Chondrocyte (in vitro differentiated cells): ENCODE measurements around the gene COBLL1. TPM values are rescaled to one million over a fixed set of nuclear protein-coding genes. Genes with fewer than 3 reads are reported as not detected.

ENCODE experiments used
- DNase-seq: peaks from one replicate; pipeline ENCODE4 v3.0.0; 2021; ENCODE audit warnings: mixed read lengths, low spot score
- H3K27ac Mint-ChIP-seq: one replicate; pipeline ENCODE4 v1.8.0; 2021; ENCODE audit warnings: mild to moderate bottlenecking, moderate library complexity, mixed read lengths; ENCODE audit not compliant: unreplicated experiment
- H3K27me3 Mint-ChIP-seq: 2 replicates; pipeline ENCODE4 v1.8.0; 2021; ENCODE audit warnings: low read depth, mixed read lengths
- H3K36me3 Mint-ChIP-seq: 2 replicates; pipeline ENCODE4 v1.8.0; 2021; ENCODE audit warnings: low read depth, mixed read lengths
- H3K4me1 Mint-ChIP-seq: 2 replicates; pipeline ENCODE4 v1.8.0; 2021; ENCODE audit warnings: low read depth, mild to moderate bottlenecking, mixed read lengths
- H3K4me3 Mint-ChIP-seq: one replicate; pipeline ENCODE4 v1.8.0; 2021; ENCODE audit warnings: mild to moderate bottlenecking, moderate library complexity, mixed read lengths; ENCODE audit not compliant: unreplicated experiment
- H3K9me3 Mint-ChIP-seq: 2 replicates; pipeline ENCODE4 v1.8.0; 2021; ENCODE audit warnings: low read depth, mixed read lengths
- CTCF ChIP-seq: fragments of 200-600 bp; sonication (generic); IDR thresholded peaks from 2 replicates; pipeline ENCODE4 v1.5.0; 2021; ENCODE audit warnings: antibody characterized with exemption, mild to moderate bottlenecking, moderate library complexity
- total RNA-seq: library from RNA; stranded (reverse); gene quantifications from 3 replicates; pipeline ENCODE4 v1.2.1, GENCODE V29; 2021

Gene COBLL1
- total RNA-seq, 1 donor from 2014 or later: 43.7 TPM

- no peak for DNase-seq
- no peak for TF ChIP-seq CTCF
- peaks cover 2% of the 10 kb centered on the region for H3K36me3 Mint-ChIP-seq
- H3K27ac Mint-ChIP-seq: no peak overlapping the region
- H3K9me3 Mint-ChIP-seq: no peaks in the 10 kb centered on the region
- H3K4me3 Mint-ChIP-seq: no peak overlapping the region
- H3K4me1 Mint-ChIP-seq: peaks cover 70% of the 10 kb centered on the region
- H3K27me3 Mint-ChIP-seq: no peaks in the 10 kb centered on the region
These were observed 98.8 kb downstream of the COBLL1 start for GRCh38 chr2:164742738-164743317.

DNA sequence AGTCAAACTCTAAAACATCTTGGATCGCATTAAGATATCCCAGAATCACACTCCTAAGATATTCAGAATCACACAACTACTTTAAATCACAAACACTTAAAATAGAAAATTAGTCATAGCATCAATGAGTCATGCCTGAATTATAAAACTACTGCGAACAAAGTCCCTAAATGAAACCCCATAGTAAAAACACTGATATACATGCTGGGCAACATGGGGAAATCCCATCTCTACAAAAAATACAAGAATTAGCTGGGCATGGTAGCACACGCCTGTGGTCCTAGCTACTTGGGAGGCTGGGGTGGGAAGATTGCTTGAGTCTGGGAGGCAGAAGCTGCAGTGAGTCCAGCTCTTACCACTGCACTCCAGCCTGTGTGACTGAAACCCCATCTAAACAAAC is 101.7 kb downstream of the COBLL1 start:
- H3K27me3 Mint-ChIP-seq: no peaks in the 10 kb centered on the region
- H3K4me1 Mint-ChIP-seq: peaks cover 63% of the 10 kb centered on the region
- no peak for TF ChIP-seq CTCF
- H3K9me3 Mint-ChIP-seq: no peaks in the 10 kb centered on the region
- peak overlapping the region; percentile 74 for H3K27ac Mint-ChIP-seq
- H3K36me3 Mint-ChIP-seq: peaks cover 2% of the 10 kb centered on the region
- H3K4me3 Mint-ChIP-seq: no peak overlapping the region
- DNase-seq: no peak

DNA sequence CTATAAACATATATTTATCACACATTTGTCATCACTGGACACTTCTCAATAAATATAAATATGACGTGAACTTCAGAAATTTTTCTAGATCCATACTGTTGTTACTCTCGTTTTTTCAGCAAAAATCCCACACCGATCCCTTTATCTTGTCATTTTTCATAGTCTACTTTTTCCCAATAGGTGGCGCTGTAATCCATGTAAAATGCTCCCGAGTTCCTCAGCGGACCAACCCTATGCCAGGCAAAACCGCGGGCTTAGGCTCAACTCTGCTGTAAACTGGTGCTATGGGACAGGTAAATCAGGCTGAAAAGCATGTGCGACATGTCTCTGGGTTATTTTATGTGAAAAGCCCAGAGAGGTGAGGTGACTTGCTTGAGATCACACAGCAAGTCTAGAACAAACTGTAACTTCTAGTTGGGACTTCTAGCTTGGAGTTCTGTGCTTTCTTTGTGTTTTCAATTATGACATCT is 104.0 kb downstream of the COBLL1 start:
- no peak for DNase-seq
- peak; percentile 97 for TF ChIP-seq CTCF
- peaks cover 65% of the 10 kb centered on the region for H3K4me1 Mint-ChIP-seq

DNA sequence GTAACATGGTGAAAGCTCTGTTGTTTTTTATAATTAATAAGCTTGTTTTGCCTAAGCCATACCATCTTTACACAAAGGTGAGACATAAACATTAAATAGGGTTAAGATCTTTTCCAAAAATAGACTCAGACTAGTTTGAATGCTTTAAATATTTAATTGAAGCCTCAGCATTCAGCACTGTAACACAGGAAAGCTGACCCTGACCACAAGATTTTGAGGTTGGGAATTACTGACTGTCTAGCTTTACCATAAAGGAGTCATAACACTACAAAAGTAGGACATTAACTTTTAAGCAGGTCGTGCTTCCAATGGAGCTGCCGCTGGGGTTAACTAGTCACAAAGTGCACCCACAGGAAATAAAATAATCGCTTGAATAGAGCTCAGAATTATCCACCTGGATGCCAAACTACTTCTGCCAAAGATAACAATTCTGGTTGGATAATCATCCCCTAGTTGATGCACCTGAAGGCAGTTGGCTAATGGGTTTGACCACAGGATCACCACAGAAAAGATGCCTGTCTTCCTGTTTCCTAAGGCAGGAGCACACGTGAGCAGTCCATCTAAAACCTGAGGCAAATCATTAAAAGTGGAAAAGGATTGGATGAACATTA is 106.2 kb downstream of the COBLL1 start:
- Mint-ChIP-seq H3K36me3 (no peaks in the 10 kb centered on the region), H3K27ac (peak overlapping the region; percentile 8), H3K9me3 (no peaks in the 10 kb centered on the region), H3K4me3 (no peak overlapping the region), H3K27me3 (no peaks in the 10 kb centered on the region), H3K4me1 (peaks cover 63% of the 10 kb centered on the region)
- TF ChIP-seq CTCF: no peak
- DNase-seq: no peak

More for the DNA sequence above, 104.0 kb downstream of the COBLL1 start:
- Mint-ChIP-seq H3K36me3 (peaks cover 2% of the 10 kb centered on the region), H3K4me3 (no peak overlapping the region), H3K27ac (peak overlapping the region; percentile 54), H3K27me3 (no peaks in the 10 kb centered on the region), H3K9me3 (no peaks in the 10 kb centered on the region)

DNA sequence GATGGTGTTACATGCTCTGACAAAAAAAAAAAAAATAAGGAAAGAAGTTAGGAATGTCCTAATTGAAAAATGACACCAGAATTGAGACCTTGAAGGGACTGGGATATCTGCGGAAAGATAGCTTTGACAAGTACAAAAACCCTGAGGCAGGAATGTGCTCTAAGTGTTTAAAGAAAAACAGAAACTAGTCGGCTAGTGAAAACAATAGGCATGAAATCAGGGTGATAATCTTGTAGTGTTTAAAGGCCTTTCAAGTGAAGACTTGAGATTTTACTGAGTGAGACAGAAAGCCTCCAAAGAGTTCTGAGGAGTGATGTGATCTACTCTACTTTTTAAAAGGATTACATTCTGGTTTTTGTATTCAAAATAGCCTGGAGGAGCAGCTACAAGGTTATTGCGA is 107.4 kb downstream of the COBLL1 start:
- Mint-ChIP-seq H3K4me1 (peaks cover 51% of the 10 kb centered on the region), H3K4me3 (no peak overlapping the region)

More for the DNA sequence above, 107.4 kb downstream of the COBLL1 start:
- Mint-ChIP-seq H3K36me3 (no peaks in the 10 kb centered on the region), H3K27me3 (no peaks in the 10 kb centered on the region), H3K9me3 (no peaks in the 10 kb centered on the region), H3K27ac (peak overlapping the region; percentile 83)
- TF ChIP-seq CTCF: no peak
- DNase-seq: no peak
